Neutrophil (primary cell): ENCODE data around the gene LCA5L.

Experiments used
- H3K27ac ChIP-seq: fragments of 200-600 bp; sonication (generic); 2 replicates; pipeline ENCODE4 v1.5.1; 2016; ENCODE audit warnings: mild to moderate bottlenecking, moderate library complexity
- H3K27me3 ChIP-seq: fragments of 200-600 bp; sonication (generic); 2 replicates; pipeline ENCODE4 v1.6.0; 2016; ENCODE audit warnings: mild to moderate bottlenecking
- H3K36me3 ChIP-seq: fragments of 200-600 bp; sonication (generic); 2 replicates; pipeline ENCODE4 v1.5.1; 2017
- H3K4me1 ChIP-seq, 2 experiments: fragments of 200-600 bp in 1 of 2; sonication (generic) in 1 of 2; 1 replicate in 1 of 2; 2 replicates in 1 of 2; pipeline versions ENCODE4 v1.5.1 to v1.6.1; 2013 to 2016; ENCODE audit warnings: low read depth in 1 of 2, low read length in 1 of 2, mild to moderate bottlenecking in 1 of 2, moderate library complexity in 1 of 2; ENCODE audit not compliant: control insufficient read depth in 1 of 2, insufficient read depth in 1 of 2
- H3K4me3 ChIP-seq, 2 experiments: fragments of 200-600 bp in 1 of 2; sonication (generic) in 1 of 2; 1 replicate in 1 of 2; 2 replicates in 1 of 2; pipeline ENCODE4 v1.5.1; 2013 to 2016; ENCODE audit warnings: low read depth in 1 of 2, low read length in 1 of 2, mild to moderate bottlenecking in 1 of 2, moderate library complexity in 1 of 2
- H3K9me3 ChIP-seq: fragments of 200-600 bp; sonication (generic); 2 replicates; pipeline ENCODE4 v1.5.1; 2016
- TF ChIP-seq, protein P1 (sequence below): fragments of 200-600 bp; sonication (generic); IDR thresholded peaks from 2 replicates; pipeline ENCODE4 v1.5.1; 2016; ENCODE audit warnings: antibody characterized with exemption

Gene LCA5L

DNA sequence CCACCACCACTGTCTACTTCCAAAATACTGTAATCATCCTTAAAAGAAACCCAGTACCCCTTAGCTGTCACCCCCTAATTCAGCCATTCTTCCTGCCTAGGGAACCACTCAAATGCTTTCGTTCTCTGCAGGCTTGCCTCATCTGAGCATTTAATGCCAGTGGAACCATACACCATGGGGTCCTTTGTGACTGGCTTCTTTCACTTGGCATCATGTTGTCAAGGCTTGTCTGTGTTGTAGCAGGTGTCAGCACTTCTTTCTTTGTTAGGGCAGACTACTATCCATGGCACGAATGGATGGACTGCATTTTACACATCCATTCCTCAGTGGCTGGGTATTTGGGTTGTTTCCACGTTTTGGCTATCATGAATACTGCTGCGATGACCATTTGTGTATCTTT, 34.7 kb upstream of the LCA5L start:
- Histone ChIP-seq H3K4me1 (no peaks in the 10 kb centered on the region), H3K9me3 (no peaks in the 10 kb centered on the region), H3K4me3 (no peak overlapping the region), H3K27me3 (no peaks in the 10 kb centered on the region), H3K27ac (no peak overlapping the region), H3K36me3 (no peaks in the 10 kb centered on the region)
- TF ChIP-seq, protein P1, sequence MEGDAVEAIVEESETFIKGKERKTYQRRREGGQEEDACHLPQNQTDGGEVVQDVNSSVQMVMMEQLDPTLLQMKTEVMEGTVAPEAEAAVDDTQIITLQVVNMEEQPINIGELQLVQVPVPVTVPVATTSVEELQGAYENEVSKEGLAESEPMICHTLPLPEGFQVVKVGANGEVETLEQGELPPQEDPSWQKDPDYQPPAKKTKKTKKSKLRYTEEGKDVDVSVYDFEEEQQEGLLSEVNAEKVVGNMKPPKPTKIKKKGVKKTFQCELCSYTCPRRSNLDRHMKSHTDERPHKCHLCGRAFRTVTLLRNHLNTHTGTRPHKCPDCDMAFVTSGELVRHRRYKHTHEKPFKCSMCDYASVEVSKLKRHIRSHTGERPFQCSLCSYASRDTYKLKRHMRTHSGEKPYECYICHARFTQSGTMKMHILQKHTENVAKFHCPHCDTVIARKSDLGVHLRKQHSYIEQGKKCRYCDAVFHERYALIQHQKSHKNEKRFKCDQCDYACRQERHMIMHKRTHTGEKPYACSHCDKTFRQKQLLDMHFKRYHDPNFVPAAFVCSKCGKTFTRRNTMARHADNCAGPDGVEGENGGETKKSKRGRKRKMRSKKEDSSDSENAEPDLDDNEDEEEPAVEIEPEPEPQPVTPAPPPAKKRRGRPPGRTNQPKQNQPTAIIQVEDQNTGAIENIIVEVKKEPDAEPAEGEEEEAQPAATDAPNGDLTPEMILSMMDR = no peak

DNA sequence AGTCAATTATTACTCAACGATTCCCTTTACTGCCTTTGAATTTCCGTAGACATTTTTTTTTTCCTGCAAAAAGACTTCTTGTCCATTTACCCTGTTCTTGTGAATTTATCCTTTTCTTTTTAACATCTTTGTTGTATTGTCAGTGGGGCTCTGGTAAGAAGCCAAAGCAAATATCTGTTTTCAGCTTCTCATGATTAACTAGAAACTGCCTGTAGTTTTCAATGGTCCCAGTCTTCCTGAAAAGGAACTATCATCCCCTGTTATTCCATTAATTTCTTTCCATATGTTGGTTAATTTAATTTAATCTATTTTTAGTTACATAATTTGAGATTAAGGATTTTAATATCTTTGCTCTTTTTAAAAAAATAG, 34.2 kb upstream of the LCA5L start:
- Histone ChIP-seq H3K4me3 (no peak overlapping the region), H3K9me3 (no peaks in the 10 kb centered on the region), H3K27me3 (no peaks in the 10 kb centered on the region), H3K27ac (no peak overlapping the region), H3K4me1 (no peaks in the 10 kb centered on the region), H3K36me3 (no peaks in the 10 kb centered on the region)
- TF ChIP-seq, protein P1 = no peak

DNA sequence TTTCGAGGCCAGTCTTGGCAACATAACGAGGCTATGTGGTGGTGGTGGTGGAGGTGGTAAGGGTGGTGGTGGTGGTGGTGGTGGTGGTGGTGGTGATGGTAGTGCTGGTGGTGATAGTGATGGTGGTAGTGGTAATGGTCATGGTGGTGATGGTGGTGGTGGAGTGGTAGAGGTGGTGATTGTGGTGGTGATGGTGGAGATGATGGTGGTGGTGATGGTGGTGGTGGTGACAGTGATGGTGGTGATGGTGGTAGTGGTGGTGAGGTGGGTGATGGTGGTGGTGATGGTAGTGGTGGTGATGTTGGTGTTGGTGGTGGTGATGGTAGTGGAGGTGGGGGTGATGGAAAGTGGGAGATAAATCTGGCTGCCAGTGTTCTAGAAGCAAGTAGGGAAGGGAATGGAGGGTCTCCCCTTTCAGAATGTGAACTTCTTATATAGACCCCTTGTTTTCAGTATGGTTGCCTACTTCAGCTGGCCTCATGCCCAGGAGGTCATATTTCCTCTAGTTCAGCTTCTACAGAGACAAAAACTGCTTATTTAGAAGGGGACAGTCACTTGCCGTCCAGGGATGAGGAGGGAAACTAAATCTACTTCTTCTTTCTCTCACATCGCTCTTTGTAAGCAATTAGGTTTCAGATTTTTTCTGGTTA, 33.7 kb upstream of the LCA5L start:
- TF ChIP-seq, protein P1 = no peak
- no peaks in the 10 kb centered on the region for H3K4me1 ChIP-seq
- no peak overlapping the region for H3K4me3 ChIP-seq
- H3K36me3 ChIP-seq = no peaks in the 10 kb centered on the region
- no peak overlapping the region for H3K27ac ChIP-seq
- no peaks in the 10 kb centered on the region for H3K9me3 ChIP-seq
- no peaks in the 10 kb centered on the region for H3K27me3 ChIP-seq

DNA sequence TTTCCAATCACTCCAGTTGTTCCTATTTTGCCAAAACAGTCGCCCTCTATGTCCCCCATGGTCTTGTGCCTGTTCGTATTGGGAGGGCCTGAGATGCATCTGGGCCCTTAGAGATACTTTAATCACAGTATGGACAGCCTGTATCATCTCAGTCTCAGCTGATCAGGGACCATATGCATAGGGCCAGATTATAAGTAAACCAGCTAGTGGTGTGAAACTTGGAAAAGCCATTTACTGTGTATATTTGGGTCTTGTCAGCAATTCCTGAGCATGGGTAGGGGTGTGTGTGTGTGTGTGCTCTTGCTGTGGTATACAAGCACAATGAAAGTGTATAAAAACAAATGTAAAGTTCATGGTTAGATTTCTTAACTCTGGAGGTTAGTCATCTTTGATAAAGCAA, 29.0 kb upstream of the LCA5L start:
- H3K27ac ChIP-seq = no peak overlapping the region
- H3K27me3 ChIP-seq = no peaks in the 10 kb centered on the region

DNA sequence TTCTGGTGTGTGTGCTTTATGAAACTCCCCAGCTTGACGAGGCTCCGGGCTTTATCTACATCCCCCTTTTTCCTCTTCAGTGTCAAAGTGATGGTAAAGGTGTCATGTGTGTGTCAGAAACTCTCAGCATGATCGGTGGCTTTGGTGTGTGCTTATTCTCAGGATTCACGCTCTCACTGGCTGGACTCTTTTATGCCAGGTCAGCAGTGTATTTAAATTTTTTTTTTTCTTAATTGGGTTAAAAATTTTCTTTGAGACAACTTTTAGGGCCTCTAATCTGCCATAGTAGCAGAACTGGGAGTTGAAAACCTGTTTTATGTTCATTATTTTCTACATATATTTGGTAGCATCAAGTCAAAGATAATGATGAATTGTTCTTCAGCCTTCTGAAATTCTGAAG, 27.2 kb upstream of the LCA5L start:
- TF ChIP-seq, protein P1 = no peak
- H3K4me1 ChIP-seq = no peaks in the 10 kb centered on the region
- no peaks in the 10 kb centered on the region for H3K9me3 ChIP-seq
- no peak overlapping the region for H3K4me3 ChIP-seq
- no peaks in the 10 kb centered on the region for H3K36me3 ChIP-seq
- H3K27ac ChIP-seq = no peak overlapping the region
- H3K27me3 ChIP-seq = no peaks in the 10 kb centered on the region

More for the DNA sequence above, 29.0 kb upstream of the LCA5L start:
- Histone ChIP-seq H3K36me3 (no peaks in the 10 kb centered on the region), H3K4me3 (no peak overlapping the region), H3K9me3 (no peaks in the 10 kb centered on the region), H3K4me1 (no peaks in the 10 kb centered on the region)
- TF ChIP-seq, protein P1 = no peak
